Spleen (tissue), 7 donors: ENCODE results near the gene LSAMP.

Experiments
- POLR2AphosphoS5 ChIP-seq, 3 donors: sonication (generic); formaldehyde crosslinking; IDR thresholded peaks; one replicate each; pipeline ENCODE4 v1.5.1; 2017; ENCODE audit warnings: antibody characterized with exemption in 3 of 3
- TF ChIP-seq, protein P1 (sequence below), 11 experiments: fragments of 200-600 bp in 7 of 11; fragments of 450-650 bp in 4 of 11; sonication (generic) in 4 of 11; IDR thresholded peaks in 8 of 11; conservative IDR thresholded peaks in 3 of 11; 1 replicate in 7 of 11; 2 replicates in 4 of 11; pipeline versions ENCODE4 v1.4.0 to v1.8.0; 2016 to 2021; ENCODE audit warnings: antibody characterized with exemption in 11 of 11, inconsistent platforms in 4 of 11, mild to moderate bottlenecking in 1 of 11
- donor health status: DM: no; HTN: no; CAD: no; lungs with moderate emphysema.
- donor health status: DM: no; HTN: no; CAD: no.
- donor health status: DM: no; HTN: no; CAD: no.

DNA sequence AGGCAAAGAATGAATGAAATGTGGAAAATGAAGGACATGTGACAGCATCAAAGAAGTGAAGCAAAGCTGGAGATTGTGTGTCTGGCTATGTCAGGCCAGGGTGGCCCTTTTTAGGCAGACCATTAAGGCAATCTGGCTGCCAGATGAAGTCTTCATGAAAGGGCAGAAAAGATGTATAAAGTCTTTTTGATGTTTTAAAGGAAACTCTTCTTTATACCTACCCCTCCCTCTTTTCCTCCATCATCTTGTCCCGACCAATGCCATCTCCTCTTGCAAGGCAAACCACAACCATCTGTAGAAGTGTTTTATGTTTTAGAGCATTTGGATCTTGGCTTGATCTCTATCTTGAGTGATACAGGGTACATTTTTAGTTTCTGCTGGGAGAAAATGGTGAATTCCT, 259.2 kb downstream of the LSAMP start:
- TF ChIP-seq, protein P1, sequence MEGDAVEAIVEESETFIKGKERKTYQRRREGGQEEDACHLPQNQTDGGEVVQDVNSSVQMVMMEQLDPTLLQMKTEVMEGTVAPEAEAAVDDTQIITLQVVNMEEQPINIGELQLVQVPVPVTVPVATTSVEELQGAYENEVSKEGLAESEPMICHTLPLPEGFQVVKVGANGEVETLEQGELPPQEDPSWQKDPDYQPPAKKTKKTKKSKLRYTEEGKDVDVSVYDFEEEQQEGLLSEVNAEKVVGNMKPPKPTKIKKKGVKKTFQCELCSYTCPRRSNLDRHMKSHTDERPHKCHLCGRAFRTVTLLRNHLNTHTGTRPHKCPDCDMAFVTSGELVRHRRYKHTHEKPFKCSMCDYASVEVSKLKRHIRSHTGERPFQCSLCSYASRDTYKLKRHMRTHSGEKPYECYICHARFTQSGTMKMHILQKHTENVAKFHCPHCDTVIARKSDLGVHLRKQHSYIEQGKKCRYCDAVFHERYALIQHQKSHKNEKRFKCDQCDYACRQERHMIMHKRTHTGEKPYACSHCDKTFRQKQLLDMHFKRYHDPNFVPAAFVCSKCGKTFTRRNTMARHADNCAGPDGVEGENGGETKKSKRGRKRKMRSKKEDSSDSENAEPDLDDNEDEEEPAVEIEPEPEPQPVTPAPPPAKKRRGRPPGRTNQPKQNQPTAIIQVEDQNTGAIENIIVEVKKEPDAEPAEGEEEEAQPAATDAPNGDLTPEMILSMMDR (IDR thresholded peaks at IDR 0.05 in 8 of 11, conservative IDR thresholded peaks at IDR 0.05 in 3 of 11): no peak
- no peak for TF ChIP-seq POLR2AphosphoS5 (IDR thresholded peaks at IDR 0.05)
